HG02884 (cell line): ENCODE measurements around the gene RNF10.
"Not testable (repeated sequence)": the region's sequence is repeated elsewhere in the genome, so short reads cannot be mapped to it uniquely, and the experiment has no call there.

Source experiments
- ATAC-seq: cut with Tn5 transposase; IDR thresholded peaks from one replicate; pipeline ENCODE4 v1.9.1; 2021; ENCODE audit warnings: mild to moderate bottlenecking, moderate library complexity; ENCODE audit not compliant: unreplicated experiment

Gene RNF10

DNA sequence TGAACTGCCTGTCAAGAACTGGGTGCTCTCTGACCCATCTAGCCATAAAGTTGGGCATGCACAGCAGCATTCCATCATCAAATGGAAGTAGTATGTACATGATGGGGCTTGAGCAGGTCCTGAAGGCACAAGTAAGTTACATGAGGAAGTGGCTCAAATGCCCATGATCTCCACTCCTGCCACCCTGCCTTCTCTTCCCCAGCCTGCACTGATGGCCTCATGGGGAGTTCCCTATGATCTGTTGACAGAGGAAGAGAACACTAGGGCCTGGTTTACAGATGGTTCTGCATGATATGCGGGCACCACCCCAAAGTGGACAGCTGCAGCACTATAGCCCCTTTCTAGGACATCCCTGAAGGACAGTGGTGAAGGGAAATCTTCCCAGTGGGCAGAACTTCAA lies 77.4 kb downstream of the RNF10 start:
- not testable (repeated sequence) for ATAC-seq

DNA sequence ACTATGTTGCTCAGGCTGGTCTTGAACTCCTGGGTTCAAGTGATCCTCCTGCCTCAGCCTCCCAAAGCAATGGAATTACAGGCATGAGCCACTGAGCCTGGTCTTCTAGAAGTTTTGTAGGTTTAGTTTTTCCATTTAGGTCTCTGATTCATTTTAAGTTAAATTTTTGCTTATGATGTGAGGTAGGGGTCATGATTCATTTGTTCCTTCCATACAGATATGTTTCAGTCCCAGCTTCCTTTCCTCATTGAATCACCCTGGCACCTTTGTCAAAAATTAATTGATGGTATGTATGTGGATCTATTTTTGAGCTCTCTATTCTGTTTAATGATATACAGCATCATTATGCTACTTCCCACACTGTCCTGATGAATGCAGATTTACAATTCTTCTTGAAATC lies 80.7 kb downstream of the RNF10 start:
- no peak for ATAC-seq

DNA sequence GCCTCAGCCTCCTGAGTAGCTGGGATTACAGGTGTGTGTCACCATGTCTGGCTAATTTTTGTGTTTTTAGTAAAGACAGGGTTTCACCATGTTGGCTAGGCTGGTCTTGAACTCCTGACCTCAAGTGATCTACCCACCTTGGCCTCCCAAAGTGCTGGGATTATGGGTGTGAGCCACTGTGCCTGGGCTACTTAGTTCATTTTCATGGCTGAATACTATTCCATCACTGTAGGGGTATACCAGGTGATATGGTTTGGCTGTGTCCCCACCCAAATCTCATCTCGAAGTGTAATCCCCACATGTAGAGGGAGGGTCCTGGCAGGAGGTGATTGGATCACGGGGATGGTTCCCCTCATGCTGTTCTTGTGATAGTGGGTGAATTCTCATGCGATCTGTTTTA lies 83.0 kb downstream of the RNF10 start:
- not testable (repeated sequence) for ATAC-seq

DNA sequence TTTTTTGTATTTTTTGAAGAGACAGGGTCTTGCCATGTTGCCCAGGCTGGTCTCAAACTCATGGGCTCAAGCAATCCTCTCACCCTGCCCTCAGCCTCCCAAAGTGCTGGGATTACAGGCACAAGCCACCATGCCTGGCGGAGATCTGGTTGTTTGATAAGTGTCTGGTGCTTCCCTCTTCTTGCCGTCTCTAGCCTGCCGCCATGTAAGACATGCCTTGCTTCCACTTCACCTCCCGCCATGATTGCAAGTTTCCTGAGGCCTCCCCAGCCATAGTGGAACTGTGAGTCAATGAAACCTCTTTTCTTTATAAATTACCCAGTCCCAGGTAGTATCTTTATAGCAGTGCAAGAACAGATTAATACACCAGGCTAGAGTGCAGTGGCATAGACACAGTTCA lies 83.6 kb downstream of the RNF10 start:
- ATAC-seq: not testable (repeated sequence)

DNA sequence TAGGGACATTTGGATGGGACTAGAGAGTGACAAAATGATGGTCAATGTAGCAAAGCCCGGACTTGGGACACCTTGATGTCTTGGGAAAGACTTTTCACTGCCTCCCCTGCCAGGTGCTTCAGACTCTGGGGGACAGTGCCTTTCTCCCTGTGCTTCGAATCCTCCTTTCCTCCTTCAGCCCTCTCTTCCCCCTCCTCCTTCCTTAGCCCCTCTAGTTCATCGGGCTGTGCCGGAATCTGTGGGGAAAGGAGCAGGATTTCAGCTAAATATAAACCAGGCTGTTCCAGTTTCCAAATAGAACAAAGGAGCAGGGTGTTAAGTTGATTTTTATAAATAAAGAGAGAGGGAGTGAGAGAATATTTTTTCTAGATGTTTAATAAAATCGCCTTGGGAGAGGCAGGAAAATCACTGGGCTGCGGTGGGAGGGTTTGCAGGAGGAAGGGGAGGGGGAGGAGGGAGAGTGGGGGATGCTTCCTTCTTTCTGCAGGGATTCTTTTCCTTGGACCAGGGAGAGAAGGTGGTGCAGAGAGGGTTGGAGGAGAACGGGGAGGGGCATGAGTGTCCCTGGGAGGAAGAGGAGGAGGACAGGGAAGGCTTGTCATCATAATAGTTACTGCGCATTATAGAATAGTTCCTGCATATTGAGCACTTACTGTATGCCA lies 84.9 kb downstream of the RNF10 start:
- ATAC-seq: no peak

DNA sequence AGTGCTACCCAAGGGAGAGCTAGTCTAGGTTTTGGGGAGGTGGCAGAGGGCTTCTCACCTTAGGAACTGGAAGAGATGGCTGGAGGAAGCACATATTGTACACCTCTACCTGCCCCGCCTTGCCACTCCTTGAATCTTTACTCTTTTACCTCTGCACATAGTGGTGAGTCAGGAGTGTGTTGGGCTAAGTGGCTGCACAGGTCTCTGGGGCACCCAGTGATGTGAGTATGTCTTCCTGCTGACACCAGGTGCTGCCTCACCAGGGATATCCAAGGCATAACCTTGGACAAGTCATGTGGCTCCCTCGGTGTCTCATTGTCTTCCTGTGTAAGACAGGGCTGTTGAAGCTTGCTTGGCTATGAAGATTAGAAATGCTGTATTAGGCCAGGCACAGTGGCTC lies 86.5 kb downstream of the RNF10 start:
- no peak for ATAC-seq

DNA sequence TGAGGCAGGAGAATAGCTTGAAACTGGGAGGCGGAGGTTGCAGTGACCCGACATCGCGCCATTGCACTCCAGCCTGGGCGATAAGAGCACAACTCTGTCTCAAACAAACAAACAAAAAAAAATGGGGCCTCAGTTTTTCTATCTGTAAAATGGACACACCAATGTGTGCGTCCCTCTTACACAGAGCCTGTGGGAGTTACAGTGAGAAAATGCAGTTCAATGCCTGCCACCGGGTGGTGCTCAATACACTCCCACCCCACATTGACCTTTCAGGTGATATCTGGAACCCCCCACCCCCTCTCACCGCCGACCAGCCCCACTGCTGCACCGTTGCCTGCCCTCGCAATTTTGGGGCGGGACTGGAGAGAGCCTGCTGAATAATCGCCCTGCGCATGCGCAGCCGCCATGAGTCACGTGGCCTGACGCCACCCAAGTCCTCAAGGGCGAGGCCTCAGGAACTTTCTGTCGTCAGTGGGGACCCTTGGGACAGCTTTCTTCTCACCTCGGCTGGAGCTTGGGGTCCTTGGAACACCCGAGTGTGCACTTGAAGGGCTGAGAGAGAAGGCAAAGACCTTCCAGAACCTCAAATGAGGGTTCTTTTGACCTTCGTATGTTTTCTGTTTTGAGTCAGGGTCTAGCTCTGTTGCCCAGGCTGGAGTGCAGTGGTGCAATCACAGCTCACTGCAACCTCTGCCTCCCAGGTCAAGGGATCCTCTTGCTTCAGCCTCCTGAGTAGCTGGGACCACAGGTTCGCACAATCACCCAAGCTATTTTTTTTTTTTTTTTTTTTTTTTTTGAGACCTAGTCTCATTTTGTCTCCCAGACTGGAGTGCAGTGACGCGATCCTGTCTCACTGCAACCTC lies 91.6 kb downstream of the RNF10 start:
- no peak for ATAC-seq
